Neural cell (in vitro differentiated cells): ENCODE data around the gene METTL14. TPM values are rescaled to one million over a fixed set of nuclear protein-coding genes. Genes with fewer than 3 reads are reported as not detected.

Experiments
- H2AFZ ChIP-seq: fragments of 200-600, 300-800 bp; sonication (generic), shearing (Covaris generic); 2 replicates; pipeline ENCODE4 v1.6.0; 2014; ENCODE audit warnings: low read depth, mild to moderate bottlenecking, antibody characterized with exemption, low read length, moderate library complexity
- H3F3A ChIP-seq: fragments of 200-600 bp; shearing (Covaris generic); 2 replicates; pipeline ENCODE4 v1.6.1; 2016; ENCODE audit warnings: mild to moderate bottlenecking, moderate library complexity, mixed read lengths, antibody characterized with exemption, low read length; ENCODE audit not compliant: insufficient read depth, poor library complexity, severe bottlenecking
- H3K27ac ChIP-seq: fragments of 200-600, 300-800 bp; sonication (generic), shearing (Covaris generic); 2 replicates; pipeline ENCODE4 v1.5.1; 2014; ENCODE audit warnings: mild to moderate bottlenecking, low read length, moderate library complexity
- H3K27me3 ChIP-seq: fragments of 300-800, 200-600 bp; sonication (generic), shearing (Covaris generic); 2 replicates; pipeline ENCODE4 v1.6.0; 2014; ENCODE audit warnings: mild to moderate bottlenecking, low read depth, low read length, moderate library complexity; ENCODE audit not compliant: insufficient read depth
- H3K36me3 ChIP-seq: fragments of 300-800, 200-600 bp; sonication (generic), shearing (Covaris generic); 2 replicates; pipeline ENCODE4 v1.5.1; 2014; ENCODE audit warnings: mild to moderate bottlenecking, antibody characterized with exemption, low read length, moderate library complexity; ENCODE audit not compliant: insufficient read depth
- H3K4me2 ChIP-seq: fragments of 300-800, 200-600 bp; sonication (generic), shearing (Covaris generic); 2 replicates; pipeline ENCODE4 v1.6.0; 2014; ENCODE audit warnings: mild to moderate bottlenecking, low read length
- H3K4me3 ChIP-seq: fragments of 300-800, 200-600 bp; sonication (generic), shearing (Covaris generic); 2 replicates; pipeline ENCODE4 v1.5.1; 2014; ENCODE audit warnings: mild to moderate bottlenecking, low read length, moderate library complexity
- H3K79me2 ChIP-seq: fragments of 200-600 bp; shearing (Covaris generic); replicated peaks from 2 replicates; pipeline ENCODE4 v1.6.0; 2014; ENCODE audit warnings: mild to moderate bottlenecking, low read length, moderate library complexity; ENCODE audit not compliant: insufficient read depth
- H3K9ac ChIP-seq: fragments of 300-800, 200-600 bp; sonication (generic), shearing (Covaris generic); 2 replicates; pipeline ENCODE4 v1.6.1; 2016; ENCODE audit warnings: mild to moderate bottlenecking, low read length, mixed read lengths
- H3K9me2 ChIP-seq: fragments of 200-600 bp; shearing (Covaris generic); 2 replicates; pipeline ENCODE4 v1.6.1; 2016; ENCODE audit warnings: mild to moderate bottlenecking, low read length, mixed read lengths; ENCODE audit not compliant: insufficient read depth
- H3K9me3 ChIP-seq: fragments of 200-600, 300-800 bp; sonication (generic), shearing (Covaris generic); 2 replicates; pipeline ENCODE4 v1.6.1; 2016; ENCODE audit warnings: mild to moderate bottlenecking, mixed run types, low read length, moderate library complexity, mixed read lengths
- H4K20me1 ChIP-seq: fragments of 200-600 bp; shearing (Covaris generic); 2 replicates; pipeline ENCODE4 v1.6.1; 2016; ENCODE audit warnings: mild to moderate bottlenecking, mixed run types; ENCODE audit not compliant: insufficient read depth
- EP300 ChIP-seq: fragments of 450-650 bp; conservative IDR thresholded peaks from 2 replicates; pipeline ENCODE4 v1.6.1; 2014; ENCODE audit warnings: antibody characterized with exemption, mild to moderate bottlenecking, moderate library complexity; ENCODE audit not compliant: poor library complexity, severe bottlenecking
- EZH2 ChIP-seq: fragments of 200-600, 300-800 bp; shearing (Covaris generic), sonication (generic); IDR thresholded peaks from 2 replicates; pipeline ENCODE4 v1.6.1; 2014; ENCODE audit warnings: antibody characterized with exemption, low read length, borderline replicate concordance, mild to moderate bottlenecking; ENCODE audit not compliant: insufficient read depth, poor library complexity, severe bottlenecking
- MXI1 ChIP-seq: fragments of 450-650 bp; conservative IDR thresholded peaks from 2 replicates; pipeline ENCODE4 v1.6.1; 2014; ENCODE audit warnings: antibody characterized with exemption, mild to moderate bottlenecking; ENCODE audit not compliant: poor library complexity, severe bottlenecking
- POLR2AphosphoS5 ChIP-seq: IDR thresholded peaks from 2 replicates; pipeline ENCODE4 v1.6.1; 2012
- RAD21 ChIP-seq: fragments of 450-650 bp; conservative IDR thresholded peaks from 2 replicates; pipeline ENCODE4 v1.6.1; 2014; ENCODE audit warnings: antibody characterized with exemption, mild to moderate bottlenecking, moderate library complexity
- SMC3 ChIP-seq: fragments of 450-650 bp; conservative IDR thresholded peaks from 2 replicates; pipeline ENCODE4 v1.6.1; 2014; ENCODE audit warnings: antibody characterized with exemption, mild to moderate bottlenecking, moderate library complexity; ENCODE audit not compliant: poor library complexity
- TAF1 ChIP-seq: IDR thresholded peaks from 2 replicates; pipeline ENCODE4 v1.6.1; 2012; ENCODE audit warnings: low read depth
- polyA plus RNA-seq: library from polyadenylated mRNA; depleted of rRNA; stranded (reverse); fragments of >200 nt; gene quantifications from 2 replicates; pipeline ENCODE4 v1.2.3, GENCODE V29; 2014
- TF ChIP-seq, protein P1 (sequence below): fragments of 450-650 bp; IDR thresholded peaks from 2 replicates; pipeline ENCODE4 v1.5.1; 2014; ENCODE audit warnings: antibody characterized with exemption, mild to moderate bottlenecking, moderate library complexity; ENCODE audit not compliant: poor library complexity, severe bottlenecking
- TF ChIP-seq, protein P2 (sequence below): IDR thresholded peaks from 2 replicates; pipeline ENCODE4 v1.6.1; 2012; ENCODE audit warnings: borderline replicate concordance

The METTL14 gene
- polyA plus RNA-seq, 1 donor from 2014 or later, result 18.8 TPM

DNA sequence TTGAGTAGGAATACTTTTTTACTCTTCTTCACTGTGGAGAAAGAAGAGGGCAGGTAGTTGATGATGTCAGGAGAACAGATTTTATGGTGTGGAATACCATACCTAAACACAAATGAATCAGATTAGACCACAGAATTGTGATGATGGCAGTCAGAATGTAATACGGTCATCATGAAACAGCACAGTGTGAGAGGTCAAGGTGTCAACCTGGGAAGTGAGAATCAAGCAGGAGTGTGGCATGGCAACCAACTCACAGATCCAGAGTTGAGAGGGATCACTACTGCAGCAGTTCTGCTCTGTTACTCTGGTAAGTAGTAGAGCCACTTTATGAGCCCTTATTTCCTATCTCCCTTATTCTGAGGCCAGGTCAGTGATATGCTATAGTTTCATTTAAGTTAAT lies 27.7 kb downstream of the METTL14 start:
- H3K27ac ChIP-seq, result no peak overlapping the region
- H3K36me3 ChIP-seq, result no peaks in the 10 kb centered on the region
- no peaks in the 10 kb centered on the region for H3K9me3 ChIP-seq
- no peak overlapping the region for H3K4me2 ChIP-seq
- H3F3A ChIP-seq, result no peaks in the 10 kb centered on the region
- H3K9me2 ChIP-seq, result no peaks in the 10 kb centered on the region
- TF ChIP-seq, protein P1, sequence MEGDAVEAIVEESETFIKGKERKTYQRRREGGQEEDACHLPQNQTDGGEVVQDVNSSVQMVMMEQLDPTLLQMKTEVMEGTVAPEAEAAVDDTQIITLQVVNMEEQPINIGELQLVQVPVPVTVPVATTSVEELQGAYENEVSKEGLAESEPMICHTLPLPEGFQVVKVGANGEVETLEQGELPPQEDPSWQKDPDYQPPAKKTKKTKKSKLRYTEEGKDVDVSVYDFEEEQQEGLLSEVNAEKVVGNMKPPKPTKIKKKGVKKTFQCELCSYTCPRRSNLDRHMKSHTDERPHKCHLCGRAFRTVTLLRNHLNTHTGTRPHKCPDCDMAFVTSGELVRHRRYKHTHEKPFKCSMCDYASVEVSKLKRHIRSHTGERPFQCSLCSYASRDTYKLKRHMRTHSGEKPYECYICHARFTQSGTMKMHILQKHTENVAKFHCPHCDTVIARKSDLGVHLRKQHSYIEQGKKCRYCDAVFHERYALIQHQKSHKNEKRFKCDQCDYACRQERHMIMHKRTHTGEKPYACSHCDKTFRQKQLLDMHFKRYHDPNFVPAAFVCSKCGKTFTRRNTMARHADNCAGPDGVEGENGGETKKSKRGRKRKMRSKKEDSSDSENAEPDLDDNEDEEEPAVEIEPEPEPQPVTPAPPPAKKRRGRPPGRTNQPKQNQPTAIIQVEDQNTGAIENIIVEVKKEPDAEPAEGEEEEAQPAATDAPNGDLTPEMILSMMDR, result no peak
- TF ChIP-seq POLR2AphosphoS5 (no peak), TAF1 (no peak), EZH2 (no peak), MXI1 (no peak), RAD21 (no peak), SMC3 (no peak), EP300 (no peak)
- TF ChIP-seq, protein P2, sequence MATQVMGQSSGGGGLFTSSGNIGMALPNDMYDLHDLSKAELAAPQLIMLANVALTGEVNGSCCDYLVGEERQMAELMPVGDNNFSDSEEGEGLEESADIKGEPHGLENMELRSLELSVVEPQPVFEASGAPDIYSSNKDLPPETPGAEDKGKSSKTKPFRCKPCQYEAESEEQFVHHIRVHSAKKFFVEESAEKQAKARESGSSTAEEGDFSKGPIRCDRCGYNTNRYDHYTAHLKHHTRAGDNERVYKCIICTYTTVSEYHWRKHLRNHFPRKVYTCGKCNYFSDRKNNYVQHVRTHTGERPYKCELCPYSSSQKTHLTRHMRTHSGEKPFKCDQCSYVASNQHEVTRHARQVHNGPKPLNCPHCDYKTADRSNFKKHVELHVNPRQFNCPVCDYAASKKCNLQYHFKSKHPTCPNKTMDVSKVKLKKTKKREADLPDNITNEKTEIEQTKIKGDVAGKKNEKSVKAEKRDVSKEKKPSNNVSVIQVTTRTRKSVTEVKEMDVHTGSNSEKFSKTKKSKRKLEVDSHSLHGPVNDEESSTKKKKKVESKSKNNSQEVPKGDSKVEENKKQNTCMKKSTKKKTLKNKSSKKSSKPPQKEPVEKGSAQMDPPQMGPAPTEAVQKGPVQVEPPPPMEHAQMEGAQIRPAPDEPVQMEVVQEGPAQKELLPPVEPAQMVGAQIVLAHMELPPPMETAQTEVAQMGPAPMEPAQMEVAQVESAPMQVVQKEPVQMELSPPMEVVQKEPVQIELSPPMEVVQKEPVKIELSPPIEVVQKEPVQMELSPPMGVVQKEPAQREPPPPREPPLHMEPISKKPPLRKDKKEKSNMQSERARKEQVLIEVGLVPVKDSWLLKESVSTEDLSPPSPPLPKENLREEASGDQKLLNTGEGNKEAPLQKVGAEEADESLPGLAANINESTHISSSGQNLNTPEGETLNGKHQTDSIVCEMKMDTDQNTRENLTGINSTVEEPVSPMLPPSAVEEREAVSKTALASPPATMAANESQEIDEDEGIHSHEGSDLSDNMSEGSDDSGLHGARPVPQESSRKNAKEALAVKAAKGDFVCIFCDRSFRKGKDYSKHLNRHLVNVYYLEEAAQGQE, result no peak
- no peak overlapping the region for H3K9ac ChIP-seq
- no peaks in the 10 kb centered on the region for H4K20me1 ChIP-seq
- no peak overlapping the region for H2AFZ ChIP-seq
- no peak overlapping the region for H3K4me3 ChIP-seq
- no peaks in the 10 kb centered on the region for H3K27me3 ChIP-seq
- H3K79me2 ChIP-seq, result no peaks in the 10 kb centered on the region

DNA sequence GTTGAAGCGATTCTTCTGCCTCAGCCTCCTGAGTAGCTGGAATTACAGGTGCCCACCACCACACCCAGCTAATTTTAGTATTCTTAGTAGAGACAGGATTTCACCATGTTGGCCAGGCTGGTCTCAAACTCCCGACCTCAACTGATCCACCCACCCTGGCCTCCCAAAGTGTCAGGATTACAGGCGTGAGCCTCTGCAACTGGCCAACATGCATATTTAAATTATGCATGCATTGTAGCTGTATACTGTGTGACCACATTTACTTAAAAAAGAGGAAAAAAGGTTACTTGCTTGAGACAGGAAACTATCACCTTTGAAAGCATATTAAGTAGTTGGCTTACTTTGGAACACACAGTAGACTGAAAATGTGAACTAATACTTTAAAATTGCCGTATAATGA lies 29.5 kb downstream of the METTL14 start:
- Histone ChIP-seq H3F3A (no peaks in the 10 kb centered on the region), H3K9ac (no peak overlapping the region), H3K27ac (no peak overlapping the region), H3K9me2 (no peaks in the 10 kb centered on the region), H3K27me3 (no peaks in the 10 kb centered on the region), H2AFZ (no peak overlapping the region), H3K4me2 (no peak overlapping the region), H3K4me3 (no peak overlapping the region), H3K36me3 (no peaks in the 10 kb centered on the region), H4K20me1 (no peaks in the 10 kb centered on the region), H3K9me3 (no peaks in the 10 kb centered on the region), H3K79me2 (no peaks in the 10 kb centered on the region)
- TF ChIP-seq, protein P1, result no peak
- TF ChIP-seq, protein P2, result no peak
- TF ChIP-seq SMC3, result no peak
- no peak for TF ChIP-seq EZH2
